Caco-2 (cell line): Measurements from ENCODE around the gene HES6. TPM values are rescaled to one million over a fixed set of nuclear protein-coding genes. Genes with fewer than 3 reads are reported as not detected.

ENCODE experiments used
- BruUV-seq: library from RNA; stranded (reverse); fragments of 400-500 nt; replicated peaks from 2 replicates; lab custom pipeline; 2021; lab: Mats Ljungman, UMichigan
- CTCF ChIA-PET: fragments of 300-600 bp; sonication (Branson Sonifier 250); formaldehyde crosslinking; loops from one replicate; lab custom pipeline; 2022; ENCODE audit warnings: antibody characterized with exemption; lab: Charles Lee
- POLR2A ChIA-PET: fragments of 300-600 bp; sonication (Branson Sonifier 250); formaldehyde crosslinking; loops from one replicate; lab custom pipeline; 2022; ENCODE audit warnings: antibody characterized with exemption; lab: Charles Lee
- DNase-seq, 2 experiments: peaks; one replicate each; pipeline versions ENCODE4 v3.0.0 to v3.0.0-alpha.2; 2020 to 2022
- H3K27me3 ChIP-seq: replicated peaks from 2 replicates; pipeline ENCODE4 v1.6.0; 2011; ENCODE audit warnings: low read length; ENCODE audit not compliant: control insufficient read depth, insufficient read depth
- H3K36me3 ChIP-seq: 2 replicates; pipeline ENCODE4 v1.5.1; 2011; ENCODE audit warnings: low read length; ENCODE audit not compliant: control insufficient read depth, insufficient read depth
- H3K4me1 ChIP-seq: fragments of 250-450 bp; sonication (Bioruptor Pico); 2 replicates; pipeline ENCODE4 v1.5.1; 2020; ENCODE audit warnings: mild to moderate bottlenecking
- H3K4me3 ChIP-seq: 2 replicates; pipeline ENCODE4 v1.5.1; 2011; ENCODE audit warnings: low read depth, mild to moderate bottlenecking, control low read depth, low read length
- H3K9me3 ChIP-seq: fragments of 250-450 bp; sonication (Bioruptor Pico); 2 replicates; pipeline ENCODE4 v1.5.1; 2020; ENCODE audit warnings: mild to moderate bottlenecking, moderate library complexity
- H3K27ac Mint-ChIP-seq: one replicate; pipeline ENCODE4 v1.8.0; 2022; ENCODE audit warnings: mixed read lengths; ENCODE audit not compliant: unreplicated experiment
- H3K27me3 Mint-ChIP-seq: one replicate; pipeline ENCODE4 v1.8.0; 2022; ENCODE audit warnings: mixed read lengths; ENCODE audit not compliant: insufficient read depth, unreplicated experiment
- H3K36me3 Mint-ChIP-seq: one replicate; pipeline ENCODE4 v1.8.0; 2022; ENCODE audit warnings: mild to moderate bottlenecking, mixed read lengths; ENCODE audit not compliant: insufficient read depth, unreplicated experiment
- H3K4me1 Mint-ChIP-seq: one replicate; pipeline ENCODE4 v1.8.0; 2022; ENCODE audit warnings: low read depth, mixed read lengths; ENCODE audit not compliant: unreplicated experiment
- H3K4me3 Mint-ChIP-seq: one replicate; pipeline ENCODE4 v1.8.0; 2022; ENCODE audit warnings: mild to moderate bottlenecking, moderate library complexity, mixed read lengths; ENCODE audit not compliant: unreplicated experiment
- H3K9me3 Mint-ChIP-seq: one replicate; pipeline ENCODE4 v1.8.0; 2022; ENCODE audit warnings: mixed read lengths; ENCODE audit not compliant: unreplicated experiment
- CTCF ChIP-seq, 2 experiments: fragments of 200-600 bp in 1 of 2; IDR thresholded peaks; 1 replicate in 1 of 2; 2 replicates in 1 of 2; pipeline versions ENCODE4 v1.5.1 to v1.8.0; 2011 to 2022; ENCODE audit warnings: antibody characterized with exemption in 1 of 2, control low read depth in 1 of 2, inconsistent platforms in 1 of 2, low read depth in 1 of 2, low read length in 1 of 2, mild to moderate bottlenecking in 1 of 2, moderate library complexity in 1 of 2; ENCODE audit not compliant: insufficient read depth in 1 of 2, severe bottlenecking in 1 of 2, unreplicated experiment in 1 of 2
- intact Hi-C: fragments of 100-400 bp; cut with micrococcal nuclease; formaldehyde crosslinking; loops from one replicate; pipeline ENCODE4 v1.10.0; 2022; ENCODE audit not compliant: unreplicated experiment
- total RNA-seq: library from RNA; stranded (reverse); gene quantifications from 2 replicates; pipeline ENCODE4 v1.2.3, GENCODE V29; 2022

The HES6 gene
- total RNA-seq, 1 experiment from 2014 or later, result 22.1 TPM

GRCh38 chr2:238255636-238256035 is 15.8 kb upstream of the HES6 start:
- intact Hi-C loops, result loop anchor here (1.0 kb wide), 1 partner anchor 84 kb away; no protein-coding TSS in a partner anchor
- Mint-ChIP-seq H3K4me3 (no peak overlapping the region), H3K27me3 (no peaks in the 10 kb centered on the region), H3K4me1 (no peaks in the 10 kb centered on the region), H3K27ac (no peak overlapping the region), H3K36me3 (peaks cover 16% of the 10 kb centered on the region), H3K9me3 (no peaks in the 10 kb centered on the region)
- no TSS peak for BruUV-seq
- H3K4me3 ChIP-seq, result no peak overlapping the region
- H3K4me1 ChIP-seq, result no peaks in the 10 kb centered on the region
- DNase-seq, result no peak
- no peaks in the 10 kb centered on the region for H3K27me3 ChIP-seq
- no peaks in the 10 kb centered on the region; the same call in none of the 2 replicates for H3K36me3 ChIP-seq
- POLR2A ChIA-PET, result no interaction called here
- TF ChIP-seq CTCF (IDR thresholded peaks at IDR 0.05; ENCODE audit: insufficient read depth in 1 of 2, low read depth in 1 of 2, low read length in 1 of 2, severe bottlenecking in 1 of 2, unreplicated experiment in 1 of 2), result no peak
- H3K9me3 ChIP-seq, result no peaks in the 10 kb centered on the region
- CTCF ChIA-PET, result no interaction called here

DNA sequence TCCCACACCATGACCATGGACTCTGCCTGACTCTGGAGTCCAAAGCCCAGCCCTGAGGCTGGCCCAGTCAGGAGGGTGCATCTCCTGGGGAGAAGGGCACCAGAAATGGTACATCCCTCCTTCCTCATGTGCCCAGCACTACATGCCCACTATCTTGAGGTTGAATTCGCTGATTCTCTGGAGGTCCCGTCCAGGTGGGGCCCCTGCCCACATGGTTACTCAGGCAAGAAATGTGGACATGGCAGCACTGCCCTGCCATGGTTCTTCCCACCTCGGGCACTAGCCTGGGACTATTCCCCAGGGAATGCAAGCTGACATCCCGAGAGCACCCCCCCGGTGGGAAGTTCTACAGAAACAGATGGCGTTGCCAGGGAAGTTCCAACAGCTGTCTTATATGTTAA is 15.3 kb upstream of the HES6 start:
- no peak for DNase-seq
- POLR2A ChIA-PET, result no interaction called here
- no peaks in the 10 kb centered on the region for H3K4me1 ChIP-seq
- H3K27me3 ChIP-seq, result no peaks in the 10 kb centered on the region
- BruUV-seq, result no TSS peak
- intact Hi-C loops, result no loop called here
- no peaks in the 10 kb centered on the region for H3K4me1 Mint-ChIP-seq
- H3K36me3 Mint-ChIP-seq, result peaks cover 16% of the 10 kb centered on the region
- H3K9me3 Mint-ChIP-seq, result no peaks in the 10 kb centered on the region
- H3K27me3 Mint-ChIP-seq, result no peaks in the 10 kb centered on the region
- CTCF ChIA-PET, result no interaction called here
- no peak overlapping the region for H3K4me3 ChIP-seq
- no peaks in the 10 kb centered on the region for H3K9me3 ChIP-seq
- TF ChIP-seq CTCF (IDR thresholded peaks at IDR 0.05; ENCODE audit: insufficient read depth in 1 of 2, low read depth in 1 of 2, low read length in 1 of 2, severe bottlenecking in 1 of 2, unreplicated experiment in 1 of 2), result no peak
- H3K4me3 Mint-ChIP-seq, result no peak overlapping the region
- H3K27ac Mint-ChIP-seq, result no peak overlapping the region
- no peaks in the 10 kb centered on the region; the same call in none of the 2 replicates for H3K36me3 ChIP-seq

- BruUV-seq, result no TSS peak
- Mint-ChIP-seq H3K4me3 (no peak overlapping the region), H3K4me1 (no peaks in the 10 kb centered on the region), H3K9me3 (no peaks in the 10 kb centered on the region), H3K27me3 (no peaks in the 10 kb centered on the region), H3K36me3 (peaks cover 16% of the 10 kb centered on the region), H3K27ac (no peak overlapping the region)
- no peak for TF ChIP-seq CTCF (IDR thresholded peaks at IDR 0.05; ENCODE audit: insufficient read depth in 1 of 2, low read depth in 1 of 2, low read length in 1 of 2, severe bottlenecking in 1 of 2, unreplicated experiment in 1 of 2)
- ChIA-PET POLR2A (no interaction called here), CTCF (no interaction called here)
- no peak for DNase-seq
- no peaks in the 10 kb centered on the region for H3K4me1 ChIP-seq
- intact Hi-C loops, result no loop called here
- H3K4me3 ChIP-seq, result no peak overlapping the region
- H3K36me3 ChIP-seq, result no peaks in the 10 kb centered on the region; the same call in none of the 2 replicates
- H3K9me3 ChIP-seq, result no peaks in the 10 kb centered on the region
- no peaks in the 10 kb centered on the region for H3K27me3 ChIP-seq
These were observed 14.4 kb upstream of the HES6 start for GRCh38 chr2:238254095-238254723.
